Coronary artery (tissue), 2 donors: Measurements from ENCODE around the gene AUTS2.
A peak's percentile ranks its signal among the peaks of the same experiment; 100 is the strongest.
"Not testable (repeated sequence)": the region's sequence is repeated elsewhere in the genome, so short reads cannot be mapped to it uniquely, and the experiment has no call there.

ENCODE experiments used
- DNase-seq: peaks from one replicate; pipeline ENCODE4 v3.0.0-alpha.2; 2017; ENCODE audit warnings: low spot score
- H3K27ac ChIP-seq, 2 donors: fragments of 200-600 bp; sonication (generic); one replicate each; pipeline ENCODE4 v1.5.1; 2016 to 2019
- H3K4me3 ChIP-seq: fragments of 200-600 bp; sonication (generic); 2 replicates; pipeline ENCODE4 v1.5.1; 2016; ENCODE audit warnings: mild to moderate bottlenecking, moderate library complexity
- TF ChIP-seq, protein P1 (sequence below): fragments of 200-600 bp; sonication (generic); IDR thresholded peaks from one replicate; pipeline ENCODE4 v1.5.1; 2019; ENCODE audit warnings: antibody characterized with exemption

Gene AUTS2

DNA sequence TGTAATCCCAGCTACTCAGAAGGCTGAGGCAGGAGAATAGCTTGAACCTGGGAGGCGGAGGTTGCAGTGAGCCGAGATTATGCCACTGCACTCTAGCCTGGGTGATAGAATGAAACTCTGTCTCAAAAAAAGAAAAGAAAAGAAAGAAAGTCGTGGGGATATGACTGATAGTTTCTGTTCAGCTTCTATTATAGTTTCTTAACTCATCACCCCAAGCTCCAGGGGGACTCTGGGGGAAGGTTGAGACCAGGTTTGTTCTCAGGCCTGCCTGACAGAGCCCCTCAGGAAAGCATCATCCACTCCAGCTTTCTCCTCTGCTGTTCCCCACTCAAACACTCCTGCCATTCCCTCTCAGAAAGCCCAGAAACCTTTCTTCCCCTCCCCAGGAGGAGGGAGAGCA lies 991.3 kb downstream of the AUTS2 start:
- DNase-seq = no peak
- H3K27ac ChIP-seq = no peak overlapping the region
- no peak overlapping the region for H3K4me3 ChIP-seq
- TF ChIP-seq, protein P1, sequence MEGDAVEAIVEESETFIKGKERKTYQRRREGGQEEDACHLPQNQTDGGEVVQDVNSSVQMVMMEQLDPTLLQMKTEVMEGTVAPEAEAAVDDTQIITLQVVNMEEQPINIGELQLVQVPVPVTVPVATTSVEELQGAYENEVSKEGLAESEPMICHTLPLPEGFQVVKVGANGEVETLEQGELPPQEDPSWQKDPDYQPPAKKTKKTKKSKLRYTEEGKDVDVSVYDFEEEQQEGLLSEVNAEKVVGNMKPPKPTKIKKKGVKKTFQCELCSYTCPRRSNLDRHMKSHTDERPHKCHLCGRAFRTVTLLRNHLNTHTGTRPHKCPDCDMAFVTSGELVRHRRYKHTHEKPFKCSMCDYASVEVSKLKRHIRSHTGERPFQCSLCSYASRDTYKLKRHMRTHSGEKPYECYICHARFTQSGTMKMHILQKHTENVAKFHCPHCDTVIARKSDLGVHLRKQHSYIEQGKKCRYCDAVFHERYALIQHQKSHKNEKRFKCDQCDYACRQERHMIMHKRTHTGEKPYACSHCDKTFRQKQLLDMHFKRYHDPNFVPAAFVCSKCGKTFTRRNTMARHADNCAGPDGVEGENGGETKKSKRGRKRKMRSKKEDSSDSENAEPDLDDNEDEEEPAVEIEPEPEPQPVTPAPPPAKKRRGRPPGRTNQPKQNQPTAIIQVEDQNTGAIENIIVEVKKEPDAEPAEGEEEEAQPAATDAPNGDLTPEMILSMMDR = no peak

- TF ChIP-seq, protein P1 = no peak
- Histone ChIP-seq H3K27ac (no peak overlapping the region), H3K4me3 (no peak overlapping the region)
- no peak for DNase-seq
Measured at GRCh38 chr7:70590126-70590854, 992.0 kb downstream of the AUTS2 start.

DNA sequence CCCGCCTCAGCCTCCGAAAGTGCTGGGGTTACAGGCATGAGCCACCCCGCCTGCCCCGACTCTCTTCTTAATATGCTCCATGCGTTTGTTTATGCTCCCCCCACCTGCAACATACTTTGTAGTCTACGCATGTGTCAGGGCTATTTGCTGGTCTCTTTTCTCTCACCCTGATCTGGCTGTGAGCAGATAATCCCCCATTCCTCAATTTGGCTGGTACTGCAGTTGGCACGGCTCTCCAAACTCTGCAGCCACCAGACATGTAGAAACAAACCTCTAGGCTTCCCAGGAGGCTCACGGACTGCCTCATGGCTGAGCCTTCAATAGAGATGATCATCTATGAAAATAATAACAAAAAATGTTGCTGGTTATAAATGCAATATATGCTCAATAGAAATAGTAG lies 993.4 kb downstream of the AUTS2 start:
- Histone ChIP-seq H3K27ac (no peak overlapping the region), H3K4me3 (no peak overlapping the region)
- DNase-seq = no peak
- TF ChIP-seq, protein P1 = no peak

DNA sequence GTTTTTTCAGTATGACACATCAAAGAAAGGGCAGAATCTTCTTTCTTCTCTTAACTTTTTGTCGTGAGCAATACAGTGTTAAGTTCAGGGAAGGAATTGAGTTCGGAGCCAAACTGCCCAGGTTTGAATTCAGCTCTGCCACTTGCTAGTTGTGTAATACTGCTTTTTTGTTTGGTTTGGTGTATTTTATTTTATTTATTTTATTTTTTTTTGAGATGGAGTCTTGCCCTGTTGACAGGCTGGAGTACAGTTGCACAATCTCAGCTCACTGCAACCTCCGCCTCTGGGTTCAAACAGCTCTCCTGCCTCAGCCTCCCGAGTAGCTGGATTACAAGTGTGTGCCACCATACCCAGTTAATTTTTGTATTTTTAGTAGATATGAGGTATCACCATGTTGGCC lies 993.9 kb downstream of the AUTS2 start:
- no peak for DNase-seq
- Histone ChIP-seq H3K27ac (no peak overlapping the region), H3K4me3 (no peak overlapping the region)
- TF ChIP-seq, protein P1 = no peak

DNA sequence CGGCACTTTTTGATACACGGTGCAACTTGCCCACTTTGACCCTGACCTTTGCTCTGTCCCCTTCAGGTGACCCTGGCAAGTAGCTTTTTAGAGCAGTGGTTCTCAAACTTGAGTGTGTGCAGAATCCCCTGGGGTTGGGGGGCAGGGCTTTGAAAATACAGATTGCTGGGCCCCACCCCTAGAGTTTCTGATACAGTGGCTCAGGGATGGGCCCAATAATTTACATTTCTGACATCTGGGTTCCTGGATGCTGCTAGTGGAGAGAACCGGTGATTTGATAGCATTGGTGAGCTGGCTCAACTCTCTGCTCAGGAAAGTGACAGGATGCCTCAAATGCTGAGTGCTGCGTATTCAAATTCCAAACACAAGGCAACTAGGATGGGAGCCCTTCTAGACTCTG lies 995.9 kb downstream of the AUTS2 start:
- TF ChIP-seq, protein P1 = no peak
- Histone ChIP-seq H3K27ac (no peak overlapping the region), H3K4me3 (no peak overlapping the region)
- no peak for DNase-seq

GRCh38 chr7:70594885-70595284 lies 996.6 kb downstream of the AUTS2 start:
- H3K27ac ChIP-seq, DNase-seq, H3K4me3 ChIP-seq: not testable (repeated sequence)

DNA sequence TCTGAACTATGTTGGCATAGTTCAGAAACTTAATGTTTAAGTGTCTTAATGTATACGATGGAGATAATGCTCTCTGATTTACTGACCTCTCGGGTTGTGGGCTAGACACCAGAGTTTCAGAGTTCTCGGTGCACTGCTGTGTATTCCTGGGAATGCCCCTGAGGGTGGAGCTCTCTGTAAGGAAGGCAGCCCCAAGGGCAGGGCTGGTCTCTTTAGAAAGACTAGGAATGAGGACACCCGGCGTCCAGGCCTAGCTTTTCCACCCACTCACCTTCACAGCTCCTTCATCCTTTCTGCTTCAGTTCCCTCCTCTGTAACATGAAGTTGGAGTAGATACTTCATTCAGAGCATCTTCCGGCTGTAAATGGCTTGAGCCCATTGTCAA lies 997.1 kb downstream of the AUTS2 start:
- TF ChIP-seq, protein P1 = no peak
- peak overlapping the region; percentile 72 for H3K4me3 ChIP-seq
- DNase-seq = no peak
- H3K27ac ChIP-seq = no peak overlapping the region
